ENCODE data around the gene ATP6V1F.

GRCh38 chr7:128874140-128875031, 11.7 kb downstream of the ATP6V1F start:
- TF ChIP-seq POLR2A (IDR thresholded peaks at IDR 0.05; ENCODE audit: low read depth, low read length) (no peak), POLR2AphosphoS5 (IDR thresholded peaks at IDR 0.05; ENCODE audit: low read depth, low read length) (no peak)

All from GM12892 (cell line).